Measurements from ENCODE around the gene GPD2.

DNA sequence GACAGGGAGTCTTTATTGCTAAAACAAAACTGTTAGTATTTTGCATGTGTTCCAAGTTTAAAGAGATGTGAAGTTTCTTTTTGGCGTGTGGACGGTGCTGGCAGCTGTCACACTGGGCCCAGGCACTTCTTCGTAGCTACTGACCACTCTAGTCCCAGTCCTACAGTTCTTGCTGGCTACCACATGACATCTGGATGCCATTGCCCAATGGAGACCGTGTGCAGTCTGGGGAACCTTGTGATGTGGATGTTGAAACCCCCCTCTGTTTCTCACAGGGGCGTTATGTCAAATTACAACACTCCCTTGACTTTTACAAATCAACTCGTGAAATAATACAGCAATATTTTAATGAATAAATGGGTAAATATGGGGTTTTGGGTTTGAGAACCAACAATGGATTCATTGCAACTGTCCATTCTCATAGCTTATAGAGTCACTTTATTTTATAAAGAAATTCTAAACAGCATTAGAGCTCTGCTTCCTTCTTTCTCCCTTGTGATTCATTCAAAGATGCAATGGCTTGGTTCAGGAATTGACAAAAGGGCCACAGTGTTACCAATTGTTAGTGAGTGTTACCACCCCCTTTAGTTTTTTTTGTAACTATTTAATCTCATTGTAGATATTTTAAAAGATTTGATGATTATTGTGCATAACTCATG, 1.2 kb downstream of the GPD2 start:
- TF ChIP-seq, protein P1, sequence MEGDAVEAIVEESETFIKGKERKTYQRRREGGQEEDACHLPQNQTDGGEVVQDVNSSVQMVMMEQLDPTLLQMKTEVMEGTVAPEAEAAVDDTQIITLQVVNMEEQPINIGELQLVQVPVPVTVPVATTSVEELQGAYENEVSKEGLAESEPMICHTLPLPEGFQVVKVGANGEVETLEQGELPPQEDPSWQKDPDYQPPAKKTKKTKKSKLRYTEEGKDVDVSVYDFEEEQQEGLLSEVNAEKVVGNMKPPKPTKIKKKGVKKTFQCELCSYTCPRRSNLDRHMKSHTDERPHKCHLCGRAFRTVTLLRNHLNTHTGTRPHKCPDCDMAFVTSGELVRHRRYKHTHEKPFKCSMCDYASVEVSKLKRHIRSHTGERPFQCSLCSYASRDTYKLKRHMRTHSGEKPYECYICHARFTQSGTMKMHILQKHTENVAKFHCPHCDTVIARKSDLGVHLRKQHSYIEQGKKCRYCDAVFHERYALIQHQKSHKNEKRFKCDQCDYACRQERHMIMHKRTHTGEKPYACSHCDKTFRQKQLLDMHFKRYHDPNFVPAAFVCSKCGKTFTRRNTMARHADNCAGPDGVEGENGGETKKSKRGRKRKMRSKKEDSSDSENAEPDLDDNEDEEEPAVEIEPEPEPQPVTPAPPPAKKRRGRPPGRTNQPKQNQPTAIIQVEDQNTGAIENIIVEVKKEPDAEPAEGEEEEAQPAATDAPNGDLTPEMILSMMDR (conservative IDR thresholded peaks at IDR 0.05 in 1 of 2, IDR thresholded peaks at IDR 0.05 in 1 of 2; ENCODE audit: extremely low read depth in 1 of 2, insufficient read depth in 1 of 2, low read depth in 1 of 2, low read length in 2 of 2) = no peak
- TF ChIP-seq EZH2 (IDR thresholded peaks at IDR 0.05; ENCODE audit: borderline replicate concordance, low read length) = no peak
